Skeletal muscle cell (primary cell): ENCODE results near the gene TMEM150C.
"Not testable (repeated sequence)": the region's sequence is repeated elsewhere in the genome, so short reads cannot be mapped to it uniquely, and the experiment has no call there.

Source experiments
- DNase-seq: peaks from one replicate; pipeline ENCODE4 v3.0.0-alpha.2; 2010; ENCODE audit warnings: low read depth
- H3K4me3 ChIP-seq: 2 replicates; pipeline ENCODE4 v1.5.1; 2011; ENCODE audit warnings: low read depth, mild to moderate bottlenecking, control low read depth, low read length, moderate library complexity

Gene TMEM150C

GRCh38 chr4:82484996-82485783, 76.6 kb downstream of the TMEM150C start:
- H3K4me3 ChIP-seq: no peak overlapping the region
- no peak for DNase-seq

GRCh38 chr4:82482387-82482786, 79.4 kb downstream of the TMEM150C start:
- no peak overlapping the region for H3K4me3 ChIP-seq
- DNase-seq: no peak

GRCh38 chr4:82481506-82481840, 80.3 kb downstream of the TMEM150C start:
- DNase-seq: no peak
- no peak overlapping the region for H3K4me3 ChIP-seq

- no peak overlapping the region for H3K4me3 ChIP-seq
- DNase-seq: no peak
Observed at GRCh38 chr4:82480771-82481505, 80.8 kb downstream of the TMEM150C start.

- H3K4me3 ChIP-seq: no peak overlapping the region
- no peak for DNase-seq
Observed at GRCh38 chr4:82479562-82479961, 82.2 kb downstream of the TMEM150C start.

- not testable (repeated sequence) for H3K4me3 ChIP-seq, DNase-seq
Observed at GRCh38 chr4:82477469-82477868, 84.3 kb downstream of the TMEM150C start.

- DNase-seq, H3K4me3 ChIP-seq: not testable (repeated sequence)
Observed at GRCh38 chr4:82475931-82476330, 85.9 kb downstream of the TMEM150C start.

- no peak for DNase-seq
- H3K4me3 ChIP-seq: no peak overlapping the region
Observed at GRCh38 chr4:82473621-82474164, 88.1 kb downstream of the TMEM150C start.

GRCh38 chr4:82473080-82473479, 88.7 kb downstream of the TMEM150C start:
- not testable (repeated sequence) for H3K4me3 ChIP-seq, DNase-seq

GRCh38 chr4:82469791-82470345, 91.9 kb downstream of the TMEM150C start:
- no peak overlapping the region for H3K4me3 ChIP-seq
- peak; percentile 49 for DNase-seq

- DNase-seq: peak; percentile 5
- no peak overlapping the region for H3K4me3 ChIP-seq
Observed at GRCh38 chr4:82467471-82467870, 94.3 kb downstream of the TMEM150C start.

GRCh38 chr4:82463221-82463620, 98.6 kb downstream of the TMEM150C start:
- H3K4me3 ChIP-seq: no peak overlapping the region
- no peak for DNase-seq

- no peak overlapping the region for H3K4me3 ChIP-seq
- peak; percentile 49 for DNase-seq
Observed at GRCh38 chr4:82462415-82462831, 99.4 kb downstream of the TMEM150C start.

- H3K4me3 ChIP-seq: no peak overlapping the region
- no peak for DNase-seq
Observed at GRCh38 chr4:82461710-82462109, 100.1 kb downstream of the TMEM150C start.

- no peak for DNase-seq
- no peak overlapping the region for H3K4me3 ChIP-seq
Observed at GRCh38 chr4:82458729-82459128, 103.1 kb downstream of the TMEM150C start.

- no peak for DNase-seq
- no peak overlapping the region for H3K4me3 ChIP-seq
Observed at GRCh38 chr4:82457266-82457665, 104.5 kb downstream of the TMEM150C start.

- H3K4me3 ChIP-seq: no peak overlapping the region
- no peak for DNase-seq
Observed at GRCh38 chr4:82452026-82452425, 109.8 kb downstream of the TMEM150C start.

GRCh38 chr4:82450966-82451755, 110.6 kb downstream of the TMEM150C start:
- H3K4me3 ChIP-seq: no peak overlapping the region
- no peak for DNase-seq

- DNase-seq: no peak
Observed at GRCh38 chr4:82447886-82448285, 113.9 kb downstream of the TMEM150C start.

GRCh38 chr4:82439088-82439487, 122.7 kb downstream of the TMEM150C start:
- H3K4me3 ChIP-seq: no peak overlapping the region
- no peak for DNase-seq

More at GRCh38 chr4:82447886-82448285, 113.9 kb downstream of the TMEM150C start:
- no peak overlapping the region for H3K4me3 ChIP-seq
